Activated CD4-positive, alpha-beta T cell treated with anti-CD3 and anti-CD28 coated beads for 36 hours (primary cell): ENCODE data around the gene MAP3K6. TPM values are rescaled to one million over a fixed set of nuclear protein-coding genes. Genes with fewer than 3 reads are reported as not detected.

Experiments
- ATAC-seq: fragments of 200-7000 bp; cut with Tn5 transposase; one replicate; pipeline ENCODE4 v1.10.0; 2021; ENCODE audit warnings: mild to moderate bottlenecking, moderate library complexity
- CTCF ChIA-PET: fragments of 350-600 bp; sonication (Branson Sonifier 250); formaldehyde crosslinking; loops from one replicate; lab custom pipeline; 2021; ENCODE audit warnings: antibody characterized with exemption; lab: Charles Lee
- POLR2A ChIA-PET: fragments of 350-600 bp; sonication (Branson Sonifier 250); formaldehyde crosslinking; loops from one replicate; lab custom pipeline; 2021; ENCODE audit warnings: antibody characterized with exemption, inconsistent platforms; lab: Charles Lee
- DNase-seq: peaks from one replicate; pipeline ENCODE4 v3.0.0-alpha.2; 2020
- H3K27ac Mint-ChIP-seq: one replicate; pipeline ENCODE4 v1.8.0; 2021; ENCODE audit warnings: mixed read lengths
- H3K27me3 Mint-ChIP-seq: one replicate; pipeline ENCODE4 v1.8.0; 2021; ENCODE audit warnings: mixed read lengths
- H3K36me3 Mint-ChIP-seq: one replicate; pipeline ENCODE4 v1.8.0; 2021; ENCODE audit warnings: low read depth, mixed read lengths
- H3K4me1 Mint-ChIP-seq: one replicate; pipeline ENCODE4 v1.8.0; 2021; ENCODE audit warnings: mixed read lengths
- H3K4me3 Mint-ChIP-seq: one replicate; pipeline ENCODE4 v1.8.0; 2021; ENCODE audit warnings: mild to moderate bottlenecking, moderate library complexity, mixed read lengths
- H3K9me3 Mint-ChIP-seq: one replicate; pipeline ENCODE4 v1.8.0; 2021; ENCODE audit warnings: low read depth, mixed read lengths
- intact Hi-C, 2 experiments: fragments of 100-400 bp; cut with DNase I in 1 of 2; cut with micrococcal nuclease in 1 of 2; formaldehyde crosslinking; loops; one replicate each; pipeline versions ENCODE4 v1.14.2 to v1.15.1; 2022 to 2024; cut with DNase I, micrococcal nuclease
- total RNA-seq, 2 experiments: library from RNA; stranded (reverse); gene quantifications; one replicate each; pipeline ENCODE4 v1.2.3, GENCODE V29; 2021

MAP3K6 gene
- total RNA-seq, 2 experiments from 2014 or later: 6.5 to 8.8 TPM

DNA sequence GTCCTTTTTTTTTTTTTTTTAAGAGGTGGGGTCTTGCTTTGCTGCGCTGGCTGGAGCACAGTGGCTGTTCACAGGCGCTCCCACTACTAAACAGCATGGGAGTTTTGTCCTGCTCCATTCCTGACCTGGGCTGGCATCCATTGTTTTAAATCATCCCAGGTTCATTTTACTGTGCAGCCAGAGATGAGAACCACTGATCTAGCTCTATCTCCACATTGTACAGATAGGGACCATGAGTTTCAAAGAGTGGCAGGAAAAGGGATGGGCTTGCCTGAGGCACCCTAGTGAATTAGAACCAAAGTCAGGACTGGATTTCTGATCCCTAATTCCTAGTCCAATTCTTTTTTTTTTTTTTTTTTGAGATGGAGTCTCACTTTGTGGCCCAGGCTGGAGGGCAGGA is 52.0 kb downstream of the MAP3K6 start:
- intact Hi-C loops: no loop called here
- no peak for ATAC-seq
- ChIA-PET POLR2A (no interaction called here), CTCF (interaction anchor here (0.6 to 1.9 kb wide), 4 partner anchors 9 to 89 kb away, joined by 3 to 9 read pairs (median 5); no protein-coding TSS in a partner anchor)
- no peak for DNase-seq
- H3K36me3 Mint-ChIP-seq: no peaks in the 10 kb centered on the region
- no peak overlapping the region for H3K27ac Mint-ChIP-seq
- H3K9me3 Mint-ChIP-seq: no peaks in the 10 kb centered on the region
- no peaks in the 10 kb centered on the region for H3K27me3 Mint-ChIP-seq
- no peak overlapping the region for H3K4me3 Mint-ChIP-seq
- H3K4me1 Mint-ChIP-seq: no peaks in the 10 kb centered on the region

DNA sequence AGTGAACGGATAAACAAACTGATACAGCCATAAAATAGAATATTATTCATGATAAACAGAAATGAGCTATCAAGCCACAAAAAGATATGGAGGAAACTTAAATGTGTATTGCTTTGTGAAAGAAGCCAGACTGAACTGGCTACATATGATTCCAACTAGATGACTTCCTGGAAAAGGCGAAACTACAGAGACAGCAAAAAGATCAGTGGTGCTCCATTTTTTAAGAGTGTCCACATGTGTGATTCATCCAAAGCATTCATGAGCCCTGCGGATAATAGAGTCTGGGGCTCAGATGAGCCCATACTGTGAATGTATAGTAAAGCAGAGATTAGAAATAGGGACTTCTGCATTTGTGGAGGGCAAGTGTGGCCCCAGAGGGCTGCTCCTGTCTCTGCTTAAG is 52.6 kb downstream of the MAP3K6 start:
- ATAC-seq: no peak
- Mint-ChIP-seq H3K27me3 (no peaks in the 10 kb centered on the region), H3K9me3 (no peaks in the 10 kb centered on the region), H3K4me3 (no peak overlapping the region), H3K27ac (no peak overlapping the region), H3K4me1 (no peaks in the 10 kb centered on the region), H3K36me3 (no peaks in the 10 kb centered on the region)
- ChIA-PET POLR2A (no interaction called here), CTCF (interaction anchor here (0.6 to 1.9 kb wide), 8 partner anchors 9 to 268 kb away, joined by 3 to 9 read pairs (median 4); no protein-coding TSS in a partner anchor)
- intact Hi-C loops: no loop called here
- no peak for DNase-seq

DNA sequence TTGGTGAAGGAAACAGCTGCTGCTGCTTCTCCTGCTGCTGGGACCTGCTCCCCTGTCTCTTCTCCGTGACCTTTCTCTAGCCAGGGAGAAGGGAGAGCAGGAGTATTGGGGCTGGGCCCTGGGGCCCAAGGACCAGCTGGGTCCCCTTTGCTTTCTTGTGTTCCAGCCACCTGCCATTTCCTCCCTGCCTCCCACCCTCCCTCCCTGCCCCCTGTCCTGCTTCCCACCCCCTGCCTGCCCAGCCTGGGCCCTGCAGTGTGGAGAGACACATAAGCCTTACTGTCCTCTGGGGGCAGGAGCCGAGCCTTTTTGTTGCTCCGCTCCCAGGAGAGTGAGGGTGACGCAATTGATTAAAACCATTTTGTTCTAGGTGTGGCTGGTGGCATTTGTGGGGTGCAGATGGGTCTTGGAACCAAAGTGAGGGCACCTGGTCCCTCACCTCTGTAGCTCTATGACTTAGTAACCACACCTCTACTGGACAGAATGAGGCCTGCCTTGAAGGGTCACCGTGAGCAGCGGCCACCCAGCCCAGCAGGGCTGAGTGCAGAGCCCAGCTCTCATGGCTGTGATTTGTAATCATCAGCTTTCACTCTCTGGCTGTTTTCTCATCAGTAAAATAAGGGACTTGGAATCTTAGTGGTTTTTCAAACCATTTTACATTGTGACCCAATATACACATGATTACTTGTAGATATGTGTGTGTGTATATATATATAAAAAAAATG is 58.7 kb downstream of the MAP3K6 start:
- Mint-ChIP-seq H3K27ac (no peak overlapping the region), H3K4me1 (no peaks in the 10 kb centered on the region), H3K36me3 (no peaks in the 10 kb centered on the region), H3K27me3 (no peaks in the 10 kb centered on the region), H3K9me3 (no peaks in the 10 kb centered on the region), H3K4me3 (no peak overlapping the region)
- ChIA-PET CTCF (interaction anchor here (0.6 to 4.4 kb wide), 4 partner anchors 9 to 393 kb away, joined by 3 to 39 read pairs (median 5); no protein-coding TSS in a partner anchor), POLR2A (no interaction called here)
- DNase-seq: no peak
- intact Hi-C loops: no loop called here
- no peak for ATAC-seq

DNA sequence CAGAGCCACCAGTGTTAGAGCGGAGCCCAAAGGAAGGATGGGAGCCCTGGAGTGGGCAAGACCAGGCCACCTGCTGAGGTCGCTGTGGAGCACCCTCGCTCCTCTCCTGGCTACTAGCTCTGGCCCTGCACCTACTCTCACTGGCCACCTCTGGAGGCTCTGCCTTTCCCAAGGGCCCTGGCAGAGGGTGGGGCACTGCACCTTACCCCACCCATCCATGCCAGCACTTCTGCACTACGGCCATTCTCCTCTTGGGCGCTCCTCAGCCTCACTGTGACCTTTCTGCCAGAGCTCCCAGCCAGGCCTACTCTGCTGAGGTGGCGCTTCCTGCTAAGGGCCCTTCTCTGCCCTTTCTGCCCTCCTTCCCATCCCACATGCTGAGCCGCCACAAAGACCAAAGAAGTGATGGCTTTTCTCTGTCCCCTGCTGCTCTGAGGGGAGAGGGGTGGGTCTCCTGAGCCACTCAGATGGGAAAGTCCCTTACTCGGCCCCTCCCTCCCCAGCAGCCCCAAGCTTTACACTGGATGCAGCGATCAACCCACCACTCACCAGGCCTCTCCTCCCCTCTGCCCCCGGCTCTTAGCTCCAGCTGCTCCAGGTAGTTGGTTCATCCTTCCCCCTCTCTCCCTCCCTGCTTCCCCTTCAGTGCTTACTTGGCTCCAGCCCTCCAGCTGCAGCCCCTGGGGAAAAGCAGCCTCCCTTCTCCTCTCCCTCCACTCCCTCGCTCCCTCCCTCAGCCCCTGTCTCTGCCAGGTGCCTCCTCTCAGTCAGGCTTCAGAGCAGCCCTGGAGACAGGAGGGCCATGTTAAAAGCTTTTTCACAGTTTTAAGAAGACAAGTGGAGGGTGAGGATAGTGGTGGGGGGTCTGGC is 59.6 kb downstream of the MAP3K6 start:
- H3K4me3 Mint-ChIP-seq: no peak overlapping the region
- H3K27me3 Mint-ChIP-seq: no peaks in the 10 kb centered on the region
- no peaks in the 10 kb centered on the region for H3K36me3 Mint-ChIP-seq
- no peak for ATAC-seq
- ChIA-PET POLR2A (interaction anchor here (0.6 kb wide), 1 partner anchor 187 kb away, joined by 4 read pairs; no protein-coding TSS in a partner anchor), CTCF (interaction anchor here (0.6 to 4.4 kb wide), 6 partner anchors 8 to 439 kb away, joined by 3 to 39 read pairs (median 4); no protein-coding TSS in a partner anchor)
- intact Hi-C loops: no loop called here
- H3K4me1 Mint-ChIP-seq: no peaks in the 10 kb centered on the region
- no peaks in the 10 kb centered on the region for H3K9me3 Mint-ChIP-seq
- DNase-seq: no peak
- no peak overlapping the region for H3K27ac Mint-ChIP-seq

DNA sequence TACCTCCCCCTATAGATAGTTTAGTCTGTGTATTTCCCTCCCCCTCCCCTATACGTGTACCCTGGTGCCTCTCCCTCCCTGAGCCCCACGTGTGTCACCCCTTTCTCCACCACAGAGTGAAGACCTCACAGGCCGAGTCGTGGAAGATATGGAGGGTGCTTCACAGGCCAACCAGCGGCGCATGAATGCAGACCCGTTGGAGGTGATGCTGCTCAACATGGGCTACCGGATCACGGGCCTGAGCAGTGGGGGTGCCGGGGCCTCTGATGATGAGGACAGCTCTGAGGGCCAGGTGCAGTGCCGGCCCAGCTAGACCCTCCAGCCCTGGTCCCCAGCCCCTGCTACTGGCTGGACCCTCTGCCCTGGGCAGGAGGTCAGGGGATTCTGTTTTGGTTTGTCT is 60.7 kb downstream of the MAP3K6 start:
- Mint-ChIP-seq H3K27ac (no peak overlapping the region), H3K4me3 (no peak overlapping the region), H3K27me3 (no peaks in the 10 kb centered on the region), H3K4me1 (no peaks in the 10 kb centered on the region), H3K36me3 (no peaks in the 10 kb centered on the region), H3K9me3 (no peaks in the 10 kb centered on the region)
- CTCF ChIA-PET: interaction anchor here (0.6 to 4.4 kb wide), 4 partner anchors 10 to 340 kb away, joined by 3 to 39 read pairs (median 4); no protein-coding TSS in a partner anchor
- POLR2A ChIA-PET: no interaction called here
- DNase-seq (no peak), ATAC-seq (no peak)
- intact Hi-C loops: no loop called here

Other genes starting within 250 kb of the MAP3K6 start
- gene SLC9A1, start 211.8 kb downstream of the MAP3K6 start, total RNA-seq: 10 to 100 TPM; 15.6 to 20.4 TPM
- gene WDTC1, start 132.3 kb downstream of the MAP3K6 start, total RNA-seq: 10 to 100 TPM; 19.3 to 21.9 TPM
- gene TMEM222, start 44.8 kb downstream of the MAP3K6 start, total RNA-seq: 10 to 100 TPM; 27.5 to 31.2 TPM
- gene SYTL1, start 24.9 kb downstream of the MAP3K6 start, total RNA-seq: 10 to 100 TPM; 21.4 to 26.1 TPM
- gene FCN3, start 7.9 kb upstream of the MAP3K6 start, total RNA-seq: not detected
- gene CD164L2, start 16.4 kb upstream of the MAP3K6 start, total RNA-seq: not detected
- gene GPR3, start 25.7 kb upstream of the MAP3K6 start, total RNA-seq: 1 to 10 TPM; 1.1 to 1.3 TPM
- gene WASF2, start 123.2 kb upstream of the MAP3K6 start, total RNA-seq: 100 to 1,000 TPM; 104 to 132 TPM
- 10 to 100 TPM; 10.3 to 12.1 TPM for gene AHDC1, start 237.2 kb upstream of the MAP3K6 start, total RNA-seq